LNCAP (cell line): ENCODE results near the gene SMTN.

Source experiments
- CTCF ChIP-seq: fragments of 450-650 bp; IDR thresholded peaks from 2 replicates; pipeline ENCODE4 v1.5.1; 2017; ENCODE audit warnings: mild to moderate bottlenecking

SMTN gene

GRCh38 chr22:31123292-31123602 is 42.1 kb downstream of the SMTN start:
- no peak for TF ChIP-seq CTCF

GRCh38 chr22:31124290-31124689 is 43.2 kb downstream of the SMTN start:
- no peak for TF ChIP-seq CTCF

- no peak for TF ChIP-seq CTCF
These were observed 43.8 kb downstream of the SMTN start for GRCh38 chr22:31124811-31125465.

GRCh38 chr22:31125521-31126117 is 44.5 kb downstream of the SMTN start:
- TF ChIP-seq CTCF, result no peak

- no peak for TF ChIP-seq CTCF
These were observed 45.2 kb downstream of the SMTN start for GRCh38 chr22:31126128-31126868.

- no peak for TF ChIP-seq CTCF
These were observed 45.7 kb downstream of the SMTN start for GRCh38 chr22:31126869-31127175.

- no peak for TF ChIP-seq CTCF
These were observed 46.2 kb downstream of the SMTN start for GRCh38 chr22:31127181-31127772.
